Rectal smooth muscle tissue (tissue), 1 donor: ENCODE measurements around the gene ETS2.

Source experiments
- H3K27ac ChIP-seq: one replicate; pipeline ENCODE4 v1.7.0; 2013; ENCODE audit warnings: low read depth, low read length, inconsistent platforms
- H3K27me3 ChIP-seq: one replicate; pipeline ENCODE4 v1.7.0; 2013; ENCODE audit warnings: low read length; ENCODE audit not compliant: control insufficient read depth, insufficient read depth
- H3K36me3 ChIP-seq: one replicate; pipeline ENCODE4 v1.7.0; 2013; ENCODE audit warnings: low read length; ENCODE audit not compliant: control insufficient read depth, insufficient read depth
- H3K4me1 ChIP-seq: one replicate; pipeline ENCODE4 v1.7.0; 2013; ENCODE audit warnings: low read length; ENCODE audit not compliant: control insufficient read depth, insufficient read depth
- H3K4me3 ChIP-seq: one replicate; pipeline ENCODE4 v1.7.0; 2013; ENCODE audit warnings: low read length
- H3K9ac ChIP-seq: one replicate; pipeline ENCODE4 v1.7.0; 2013; ENCODE audit warnings: low read length

The ETS2 gene

DNA sequence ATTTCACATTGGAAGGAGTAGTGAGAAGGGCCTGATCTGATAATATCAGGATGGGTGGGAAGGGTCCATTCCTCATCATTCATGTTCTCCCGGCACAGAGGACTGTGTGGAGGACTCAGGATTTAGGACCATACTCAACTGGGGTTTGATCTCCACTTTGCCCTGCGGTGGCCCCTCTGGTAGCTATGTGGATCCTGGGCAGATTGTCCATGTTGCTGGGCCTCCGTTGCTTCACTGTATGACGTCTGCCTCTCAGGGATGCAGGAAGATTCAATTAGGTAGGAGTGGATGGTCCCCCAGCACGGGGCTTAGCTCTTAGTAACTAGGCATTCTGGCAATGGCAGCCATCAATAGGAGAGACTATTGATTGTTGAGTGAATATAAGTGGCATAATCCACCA is 2.3 kb downstream of the ETS2 start:
- Histone ChIP-seq H3K4me1 (peaks cover 16% of the 10 kb centered on the region), H3K9ac (peak overlapping the region; percentile 29), H3K27me3 (no peaks in the 10 kb centered on the region), H3K27ac (peak overlapping the region; percentile 87), H3K36me3 (no peaks in the 10 kb centered on the region), H3K4me3 (peak overlapping the region; percentile 72)

DNA sequence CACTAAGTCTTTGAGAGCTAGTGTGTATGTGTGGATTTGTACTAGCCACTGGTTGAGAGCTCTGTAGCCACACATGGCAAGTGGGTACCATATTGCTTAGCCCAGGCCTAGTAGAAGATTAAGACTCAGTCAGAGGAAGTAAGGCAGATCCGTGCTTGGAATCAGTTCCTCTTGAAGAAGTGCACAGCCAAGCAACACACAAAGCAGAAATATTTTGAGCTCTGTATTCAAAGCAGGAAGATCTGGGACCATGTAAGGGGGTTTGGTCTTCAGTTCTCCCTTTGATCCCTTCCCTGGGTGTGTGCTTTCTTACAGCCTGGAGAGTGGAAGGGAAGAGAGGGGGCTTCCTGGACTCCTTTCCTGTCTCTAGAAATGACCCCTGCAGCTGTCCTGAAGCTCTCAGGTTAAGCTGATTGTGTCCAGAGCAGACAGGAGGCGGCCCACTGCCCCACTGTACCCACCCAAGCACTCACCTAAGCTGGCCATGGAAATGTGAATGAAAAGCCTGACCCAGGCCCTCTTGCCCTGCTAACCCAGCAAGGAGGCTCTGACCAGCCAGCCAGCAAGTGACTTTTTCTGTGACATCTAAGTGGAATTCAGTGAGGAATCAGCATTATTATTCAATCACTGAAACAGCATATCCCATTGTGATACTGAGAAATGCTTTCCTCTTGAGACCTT is 3.6 kb downstream of the ETS2 start:
- Histone ChIP-seq H3K9ac (no peak overlapping the region), H3K27ac (peak overlapping the region; percentile 69), H3K4me3 (peak overlapping the region; percentile 9), H3K36me3 (no peaks in the 10 kb centered on the region), H3K4me1 (peaks cover 24% of the 10 kb centered on the region), H3K27me3 (no peaks in the 10 kb centered on the region)

- Histone ChIP-seq H3K4me3 (peak overlapping the region; percentile 22), H3K4me1 (peaks cover 26% of the 10 kb centered on the region), H3K27me3 (no peaks in the 10 kb centered on the region), H3K36me3 (peaks cover 7% of the 10 kb centered on the region), H3K27ac (peak overlapping the region; percentile 69), H3K9ac (no peak overlapping the region)
Observed at GRCh38 chr21:38810034-38810825, 4.5 kb downstream of the ETS2 start.

DNA sequence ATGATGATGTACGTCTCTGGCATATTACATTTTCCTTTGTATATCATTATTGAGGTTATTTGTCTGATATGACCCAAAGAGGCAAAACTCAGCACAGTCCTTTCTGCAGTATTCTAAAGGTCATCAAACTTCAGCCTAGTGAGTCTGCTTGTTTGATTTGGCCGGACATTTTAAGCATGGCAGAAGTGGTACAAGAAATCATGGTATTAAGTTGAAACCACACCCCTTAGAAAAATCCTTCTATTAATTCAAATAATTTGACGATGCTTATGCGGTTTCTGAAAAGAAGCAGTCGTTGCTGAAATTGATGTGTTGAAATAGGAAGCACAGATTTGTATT is 5.1 kb downstream of the ETS2 start:
- H3K27me3 ChIP-seq = no peaks in the 10 kb centered on the region
- H3K36me3 ChIP-seq = peaks cover 9% of the 10 kb centered on the region
- H3K4me3 ChIP-seq = no peak overlapping the region
- peak overlapping the region; percentile 38 for H3K27ac ChIP-seq
- peaks cover 26% of the 10 kb centered on the region for H3K4me1 ChIP-seq
- H3K9ac ChIP-seq = no peak overlapping the region

DNA sequence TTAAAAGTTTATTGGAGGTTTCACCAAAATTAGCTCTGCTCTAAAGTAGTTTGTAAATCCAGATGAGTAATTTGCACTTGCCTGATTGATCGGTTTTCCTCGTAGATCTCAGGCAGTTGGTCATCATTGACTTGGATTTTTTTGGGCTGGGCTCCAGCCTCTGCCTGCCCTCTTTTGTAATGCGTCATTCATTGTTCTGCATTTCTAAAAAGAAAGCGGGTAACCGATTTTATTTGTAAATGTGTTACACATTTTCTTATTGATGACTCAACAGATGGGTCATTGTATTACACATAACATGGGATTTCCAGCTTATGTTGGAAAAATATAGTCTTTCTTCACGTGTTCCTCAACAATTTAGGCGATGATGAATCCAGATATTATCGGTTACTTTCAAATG is 5.5 kb downstream of the ETS2 start:
- Histone ChIP-seq H3K27ac (peak overlapping the region; percentile 24), H3K4me3 (no peak overlapping the region), H3K9ac (no peak overlapping the region), H3K27me3 (no peaks in the 10 kb centered on the region), H3K36me3 (peaks cover 12% of the 10 kb centered on the region), H3K4me1 (peaks cover 26% of the 10 kb centered on the region)

- peaks cover 23% of the 10 kb centered on the region for H3K4me1 ChIP-seq
- no peak overlapping the region for H3K4me3 ChIP-seq
- H3K9ac ChIP-seq = no peak overlapping the region
- peaks cover 22% of the 10 kb centered on the region for H3K36me3 ChIP-seq
- peak overlapping the region; percentile 75 for H3K27ac ChIP-seq
- no peaks in the 10 kb centered on the region for H3K27me3 ChIP-seq
Observed at GRCh38 chr21:38813143-38813542, 7.4 kb downstream of the ETS2 start.

GRCh38 chr21:38813547-38813946 is 7.8 kb downstream of the ETS2 start:
- Histone ChIP-seq H3K9ac (no peak overlapping the region), H3K4me3 (no peak overlapping the region), H3K36me3 (peaks cover 26% of the 10 kb centered on the region), H3K27me3 (no peaks in the 10 kb centered on the region), H3K27ac (peak overlapping the region; percentile 75), H3K4me1 (peaks cover 20% of the 10 kb centered on the region)

DNA sequence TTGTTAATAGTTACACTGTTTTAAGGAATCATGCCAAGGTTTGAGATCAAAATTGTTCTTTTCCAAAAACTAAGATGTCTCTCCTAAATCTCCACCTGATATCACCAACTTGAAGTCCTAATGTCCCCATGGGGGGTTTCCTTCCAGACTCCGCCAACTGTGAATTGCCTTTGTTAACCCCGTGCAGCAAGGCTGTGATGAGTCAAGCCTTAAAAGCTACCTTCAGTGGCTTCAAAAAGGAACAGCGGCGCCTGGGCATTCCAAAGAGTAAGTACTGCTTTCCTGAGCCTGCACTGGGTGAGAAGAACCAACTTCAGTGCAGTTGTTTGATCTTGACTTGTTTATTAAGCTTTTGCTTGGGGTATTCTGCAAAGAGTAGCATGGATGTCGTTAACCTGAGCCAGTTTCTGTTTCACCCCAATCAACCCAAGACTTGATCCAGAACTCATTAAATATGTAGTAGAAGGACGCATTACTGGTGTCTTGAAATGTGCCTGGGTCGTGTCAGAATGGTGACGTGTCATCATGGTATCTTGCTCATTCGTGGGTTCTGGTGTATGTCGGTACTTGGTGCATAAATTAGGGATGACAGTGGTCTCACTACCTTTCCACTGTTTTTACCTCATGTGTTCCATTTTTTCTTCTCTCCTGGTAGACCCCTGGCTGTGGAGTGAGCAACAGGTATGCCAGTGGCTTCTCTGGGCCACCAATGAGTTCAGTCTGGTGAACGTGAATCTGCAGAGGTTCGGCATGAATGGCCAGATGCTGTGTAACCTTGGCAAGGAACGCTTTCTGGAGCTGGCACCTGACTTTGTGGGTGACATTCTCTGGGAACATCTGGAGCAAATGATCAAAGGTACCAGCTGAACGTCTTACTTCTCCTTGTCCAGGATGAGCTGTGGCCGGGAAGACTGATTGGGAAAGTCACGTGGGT is 8.7 kb downstream of the ETS2 start:
- Histone ChIP-seq H3K4me3 (no peak overlapping the region), H3K27me3 (no peaks in the 10 kb centered on the region), H3K36me3 (peaks cover 35% of the 10 kb centered on the region), H3K27ac (peak overlapping the region; percentile 70), H3K9ac (no peak overlapping the region), H3K4me1 (peaks cover 20% of the 10 kb centered on the region)

GRCh38 chr21:38815060-38815405 is 9.3 kb downstream of the ETS2 start:
- H3K9ac ChIP-seq = no peak overlapping the region
- H3K36me3 ChIP-seq = peaks cover 41% of the 10 kb centered on the region
- peaks cover 23% of the 10 kb centered on the region for H3K4me1 ChIP-seq
- no peak overlapping the region for H3K4me3 ChIP-seq
- H3K27ac ChIP-seq = peak overlapping the region; percentile 70
- no peaks in the 10 kb centered on the region for H3K27me3 ChIP-seq

- Histone ChIP-seq H3K4me1 (peaks cover 20% of the 10 kb centered on the region), H3K27me3 (no peaks in the 10 kb centered on the region), H3K27ac (no peak overlapping the region), H3K4me3 (no peak overlapping the region), H3K9ac (no peak overlapping the region), H3K36me3 (peaks cover 54% of the 10 kb centered on the region)
Observed at GRCh38 chr21:38816400-38816977, 10.8 kb downstream of the ETS2 start.

GRCh38 chr21:38817371-38818324 is 11.9 kb downstream of the ETS2 start:
- H3K27me3 ChIP-seq = no peaks in the 10 kb centered on the region
- peak overlapping the region; percentile 57 for H3K27ac ChIP-seq
- peaks cover 65% of the 10 kb centered on the region for H3K36me3 ChIP-seq
- no peak overlapping the region for H3K9ac ChIP-seq
- H3K4me3 ChIP-seq = no peak overlapping the region
- peaks cover 20% of the 10 kb centered on the region for H3K4me1 ChIP-seq
